Pancreas (tissue), 10 donors: ENCODE results near the gene DROSHA. TPM values are rescaled to one million over a fixed set of nuclear protein-coding genes. Genes with fewer than 3 reads are reported as not detected.

Experiments
- ATAC-seq, 4 donors: fragments of 200-7000 bp; cut with Tn5 transposase; one replicate each; pipeline versions ENCODE4 v1.8.0 to v1.9.1; 2020; ENCODE audit warnings: mild to moderate bottlenecking in 4 of 4, moderate library complexity in 4 of 4
- DNase-seq, 6 donors: peaks; one replicate each; pipeline ENCODE4 v3.0.0-alpha.2; 2020
- FAIRE-seq: peaks from 2 replicates; lab custom pipeline; 2012; peaks lifted over from hg19 to GRCh38; lab: Jason Lieb, UNC
- H3K27ac ChIP-seq, 4 donors: fragments of 200-600 bp; sonication (generic); 1 replicate in 3 of 4; 2 replicates in 1 of 4; pipeline versions ENCODE4 v1.5.0 to v1.8.0; 2020
- H3K27me3 ChIP-seq, 4 donors: fragments of 200-600 bp; one replicate each; pipeline ENCODE4 v1.8.0; 2021
- H3K36me3 ChIP-seq, 3 donors: fragments of 200-600 bp; sonication (generic) in 1 of 3; one replicate each; pipeline versions ENCODE4 v1.5.0 to v1.8.0; 2020 to 2021
- H3K4me1 ChIP-seq, 3 donors: fragments of 200-600 bp; one replicate each; pipeline ENCODE4 v1.8.0; 2021
- H3K4me3 ChIP-seq, 4 donors: fragments of 200-600 bp; sonication (generic) in 2 of 4; one replicate each; pipeline versions ENCODE4 v1.5.0 to v1.8.0; 2020 to 2021
- H3K9me3 ChIP-seq, 4 donors: fragments of 200-600 bp; one replicate each; pipeline ENCODE4 v1.8.0; 2021
- WGBS, 2 donors: extraction: QIAGEN DNeasy Blood & Tissue Kit; methylation state at CpG; one replicate each; pipeline ENCODE4 v1.1.7; 2013; 5-methylcytosine and 5-hydroxymethylcytosine counted together
- intact Hi-C, 3 donors: fragments of 100-400 bp; cut with DNase I; formaldehyde crosslinking; loops; one replicate each; pipeline versions ENCODE4 v1.11.1 to v1.14.2; 2022
- polyA plus RNA-seq, 2 donors: library from polyadenylated mRNA; stranded (reverse); fragments of 200-250 nt; gene quantifications; one replicate each; pipeline ENCODE4 v1.2.3, GENCODE V29; 2013
- total RNA-seq, 6 donors: library from RNA; stranded (reverse); fragmentation: NEBNext Ultra II Directional in 4 of 6; extraction: Animal tissue kit (Norgen Biotek cat#: 25700) in 4 of 6; gene quantifications; one replicate each; pipeline versions ENCODE4 v1.2.1 to v1.2.4, GENCODE V29; 2021 to 2023
- TF ChIP-seq, protein P1 (sequence below), 4 donors: fragments of 200-600 bp; sonication (generic) in 3 of 4; IDR thresholded peaks; one replicate each; pipeline versions ENCODE4 v1.5.0 to v1.8.0; 2021; ENCODE audit warnings: antibody characterized with exemption in 4 of 4
- donor health status: healthy with polysubstance abuse.
- donor health status: DM: no; HTN: no; CAD: no; lungs with moderate emphysema.
- donor health status: DM: no; HTN: no; CAD: no.
- donor health status: control.
- donor health status: control.
- donor health status: Bipolar disorder and iron deficiency.
- donor health status: DM: yes; HTN: yes; CAD: no.
- donor health status: DM: no; HTN: no; CAD: no.
- donor health status: DM: no; HTN: no; CAD: no.
- donor health status: DM: yes; HTN: yes; CAD: no.

DROSHA gene
- total and polyA plus RNA-seq, 8 donors: 19.0 to 79.0 (median 28.0) TPM

DNA sequence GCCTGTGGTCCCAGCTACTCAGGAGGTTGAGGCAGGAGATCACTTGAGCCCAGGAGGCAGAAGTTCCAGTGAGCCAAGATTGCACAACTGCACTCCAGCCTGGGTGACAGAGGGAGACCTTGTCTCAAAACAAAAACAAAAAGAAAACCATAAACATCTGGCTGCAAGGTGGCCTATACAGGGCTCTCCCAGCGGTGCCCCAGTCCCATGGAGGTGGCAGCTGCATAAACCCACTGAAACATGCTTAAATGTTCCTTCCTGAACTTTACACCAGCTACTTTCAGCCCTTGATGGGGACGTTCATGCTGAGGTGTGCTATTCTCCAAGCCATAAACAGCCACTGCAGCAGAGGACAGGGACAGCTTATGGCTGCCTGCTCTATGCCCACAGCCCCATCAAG lies 35.6 kb downstream of the DROSHA start:
- ATAC-seq: no peak
- no peaks in the 10 kb centered on the region for H3K9me3 ChIP-seq
- DNase-seq: no peak
- H3K4me3 ChIP-seq: no peak overlapping the region
- 87 to 97% methylated on average over 2 of the region's 2 CpGs for WGBS, 2 donors
- intact Hi-C loops: no loop called here
- TF ChIP-seq, protein P1, sequence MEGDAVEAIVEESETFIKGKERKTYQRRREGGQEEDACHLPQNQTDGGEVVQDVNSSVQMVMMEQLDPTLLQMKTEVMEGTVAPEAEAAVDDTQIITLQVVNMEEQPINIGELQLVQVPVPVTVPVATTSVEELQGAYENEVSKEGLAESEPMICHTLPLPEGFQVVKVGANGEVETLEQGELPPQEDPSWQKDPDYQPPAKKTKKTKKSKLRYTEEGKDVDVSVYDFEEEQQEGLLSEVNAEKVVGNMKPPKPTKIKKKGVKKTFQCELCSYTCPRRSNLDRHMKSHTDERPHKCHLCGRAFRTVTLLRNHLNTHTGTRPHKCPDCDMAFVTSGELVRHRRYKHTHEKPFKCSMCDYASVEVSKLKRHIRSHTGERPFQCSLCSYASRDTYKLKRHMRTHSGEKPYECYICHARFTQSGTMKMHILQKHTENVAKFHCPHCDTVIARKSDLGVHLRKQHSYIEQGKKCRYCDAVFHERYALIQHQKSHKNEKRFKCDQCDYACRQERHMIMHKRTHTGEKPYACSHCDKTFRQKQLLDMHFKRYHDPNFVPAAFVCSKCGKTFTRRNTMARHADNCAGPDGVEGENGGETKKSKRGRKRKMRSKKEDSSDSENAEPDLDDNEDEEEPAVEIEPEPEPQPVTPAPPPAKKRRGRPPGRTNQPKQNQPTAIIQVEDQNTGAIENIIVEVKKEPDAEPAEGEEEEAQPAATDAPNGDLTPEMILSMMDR (IDR thresholded peaks at IDR 0.05): no peak
- no peaks in the 10 kb centered on the region for H3K4me1 ChIP-seq
- no peaks in the 10 kb centered on the region for H3K27me3 ChIP-seq
- no peak for FAIRE-seq
- H3K27ac ChIP-seq: no peak overlapping the region
- peaks cover 4 to 53% (median 7%) of the 10 kb centered on the region in 3 donors for H3K36me3 ChIP-seq

DNA sequence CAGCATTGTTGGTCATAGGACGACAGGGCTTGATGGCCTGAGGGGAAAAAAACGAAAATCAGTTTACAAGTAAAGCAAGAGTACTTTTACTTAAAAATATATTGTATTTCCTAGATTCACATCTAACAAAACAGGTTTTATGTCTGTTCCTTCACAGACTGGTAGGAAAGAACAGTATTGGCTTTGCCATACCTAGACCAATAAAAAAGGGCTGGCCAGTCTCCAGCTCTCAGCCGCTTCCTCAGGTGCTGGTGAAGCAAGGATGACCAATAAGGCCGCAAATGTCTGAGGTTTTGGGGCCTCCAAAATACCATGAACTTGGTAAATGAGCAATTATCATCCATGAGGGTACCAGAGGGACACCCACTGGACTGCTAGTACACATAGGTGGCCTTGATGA lies 36.6 kb downstream of the DROSHA start:
- no peak for ATAC-seq
- Histone ChIP-seq H3K4me1 (no peaks in the 10 kb centered on the region), H3K27ac (no peak overlapping the region), H3K9me3 (no peaks in the 10 kb centered on the region), H3K36me3 (peaks cover 4 to 53% (median 7%) of the 10 kb centered on the region in 3 donors), H3K27me3 (no peaks in the 10 kb centered on the region), H3K4me3 (no peak overlapping the region)
- intact Hi-C loops: no loop called here
- FAIRE-seq: no peak
- TF ChIP-seq, protein P1 (IDR thresholded peaks at IDR 0.05): no peak
- no peak for DNase-seq
- 90 to 95% methylated on average over 4 of the region's 4 CpGs for WGBS, 2 donors

DNA sequence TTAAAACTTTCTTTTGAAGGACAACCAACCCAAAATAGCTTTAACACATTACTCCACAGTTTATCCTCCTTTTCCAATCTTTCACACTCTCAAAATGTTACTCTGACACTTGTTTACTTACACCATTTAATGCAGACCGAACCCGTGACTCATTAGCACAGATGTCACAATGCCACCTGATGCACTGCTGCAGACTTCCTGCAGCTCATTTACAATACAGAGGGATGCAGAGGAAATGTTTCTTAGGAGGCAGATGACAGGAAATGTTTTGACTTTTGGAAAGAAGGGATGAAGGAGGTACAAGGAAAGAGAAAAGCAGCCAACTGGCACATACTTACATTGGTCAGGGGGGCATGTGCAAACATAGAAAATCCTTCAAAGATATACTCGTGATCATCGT lies 39.0 kb downstream of the DROSHA start:
- intact Hi-C loops: no loop called here
- TF ChIP-seq, protein P1 (IDR thresholded peaks at IDR 0.05): no peak
- Histone ChIP-seq H3K27ac (no peak overlapping the region), H3K36me3 (peaks cover 4 to 42% (median 13%) of the 10 kb centered on the region in 3 donors), H3K4me3 (no peak overlapping the region), H3K4me1 (no peaks in the 10 kb centered on the region), H3K27me3 (no peaks in the 10 kb centered on the region), H3K9me3 (no peaks in the 10 kb centered on the region)
- FAIRE-seq (no peak), DNase-seq (no peak), ATAC-seq (peak in 1 of 4 donors; percentile 62)
- WGBS, 2 donors: 66 to 74% methylated on average over 4 of the region's 4 CpGs

DNA sequence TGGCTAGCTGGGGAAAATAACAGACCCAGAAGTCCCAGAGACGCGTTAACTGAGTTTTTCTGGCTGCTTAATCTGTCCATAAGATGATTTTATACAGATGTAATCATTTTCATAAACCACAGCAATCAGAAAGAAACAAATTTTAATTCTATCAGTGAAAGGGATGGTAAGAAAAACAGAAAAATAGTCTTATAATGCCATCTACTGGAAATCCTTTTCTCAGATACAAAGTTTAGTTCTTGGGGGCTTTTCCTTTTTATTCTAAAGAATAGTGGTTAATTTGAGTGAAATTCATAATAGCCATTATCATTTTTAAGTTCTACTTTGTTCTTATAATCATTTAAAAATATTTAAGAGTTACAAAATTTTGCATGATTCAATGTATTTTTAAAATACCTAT lies 44.4 kb downstream of the DROSHA start:
- WGBS, 2 donors: 95 to 97% methylated on average over 2 of the region's 2 CpGs
- FAIRE-seq: peak; percentile 32
- H3K36me3 ChIP-seq: peaks cover 3 to 10% (median 6%) of the 10 kb centered on the region in 3 donors
- no peaks in the 10 kb centered on the region for H3K27me3 ChIP-seq
- no peak overlapping the region for H3K27ac ChIP-seq
- H3K9me3 ChIP-seq: no peaks in the 10 kb centered on the region
- H3K4me1 ChIP-seq: no peaks in the 10 kb centered on the region
- intact Hi-C loops: no loop called here
- DNase-seq: no peak
- no peak for ATAC-seq
- no peak overlapping the region for H3K4me3 ChIP-seq
- TF ChIP-seq, protein P1 (IDR thresholded peaks at IDR 0.05): no peak

DNA sequence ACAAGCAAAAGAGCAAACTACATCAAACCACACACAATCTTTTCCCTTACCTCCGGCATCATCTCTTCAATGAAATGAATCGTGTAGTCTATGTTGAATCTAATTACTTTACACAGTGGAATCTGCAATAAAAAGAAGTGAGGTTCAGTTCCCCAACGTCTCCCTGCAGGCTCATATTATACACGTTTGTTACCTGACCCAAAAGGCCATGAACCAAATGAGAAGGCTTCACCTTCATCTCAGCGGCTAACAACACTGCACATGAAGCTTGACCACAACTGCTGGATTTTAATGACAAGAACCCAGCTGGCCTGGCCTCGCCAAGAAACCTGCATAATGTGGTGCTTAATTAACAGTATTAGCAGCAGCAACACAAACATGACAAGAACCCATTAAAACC lies 45.5 kb downstream of the DROSHA start:
- no peak for ATAC-seq

More for the DNA sequence above, 45.5 kb downstream of the DROSHA start:
- H3K4me1 ChIP-seq: no peaks in the 10 kb centered on the region
- intact Hi-C loops: no loop called here
- H3K36me3 ChIP-seq: peaks cover 0 to 8% (median 6%) of the 10 kb centered on the region in 3 donors
- H3K9me3 ChIP-seq: no peaks in the 10 kb centered on the region
- FAIRE-seq: no peak
- H3K4me3 ChIP-seq: no peak overlapping the region
- no peaks in the 10 kb centered on the region for H3K27me3 ChIP-seq
- TF ChIP-seq, protein P1 (IDR thresholded peaks at IDR 0.05): no peak
- no peak overlapping the region for H3K27ac ChIP-seq
- no peak for DNase-seq
- WGBS, 2 donors: 84 to 86% methylated on average over 6 of the region's 6 CpGs
